Skin of body (tissue), 2 donors: ENCODE measurements around the gene TBC1D24. TPM values are rescaled to one million over a fixed set of nuclear protein-coding genes. Genes with fewer than 3 reads are reported as not detected.

Source experiments
- DNase-seq: peaks from one replicate; lab custom pipeline; 2025; lab: John Stamatoyannopoulos, UW
- total RNA-seq: library from RNA; depleted of rRNA; stranded (reverse); fragments of >200 nt; gene quantifications from one replicate; pipeline ENCODE4 v1.2.3, GENCODE V29; 2014

Gene TBC1D24
- total RNA-seq, 1 donor from 2014 or later: 8.8 TPM

GRCh38 chr16:2450535-2450934 is 24.4 kb upstream of the TBC1D24 start:
- no peak for DNase-seq

- DNase-seq: no peak
These were observed 23.9 kb upstream of the TBC1D24 start for GRCh38 chr16:2450975-2451381.

- no peak for DNase-seq
These were observed 23.0 kb upstream of the TBC1D24 start for GRCh38 chr16:2451851-2452320.

GRCh38 chr16:2452650-2453049 is 22.3 kb upstream of the TBC1D24 start:
- DNase-seq: no peak

GRCh38 chr16:2455081-2455845 is 19.7 kb upstream of the TBC1D24 start:
- DNase-seq: no peak

GRCh38 chr16:2456551-2457153 is 18.3 kb upstream of the TBC1D24 start:
- no peak for DNase-seq

- DNase-seq: no peak
These were observed 17.7 kb upstream of the TBC1D24 start for GRCh38 chr16:2457267-2457666.

- DNase-seq: no peak
These were observed 17.0 kb upstream of the TBC1D24 start for GRCh38 chr16:2457946-2458345.

- no peak for DNase-seq
These were observed 15.9 kb upstream of the TBC1D24 start for GRCh38 chr16:2458887-2459646.

- DNase-seq: peak; percentile 83
These were observed 15.1 kb upstream of the TBC1D24 start, which contains the start of gene TEDC2 for GRCh38 chr16:2459647-2460390. Gene TEDC2 (plus strand): TSS chr16:2460109. CDS start chr16:2460145, 36 bp downstream.

- no peak for DNase-seq
These were observed 14.6 kb upstream of the TBC1D24 start for GRCh38 chr16:2460391-2460713.

- no peak for DNase-seq
These were observed 14.0 kb upstream of the TBC1D24 start for GRCh38 chr16:2460916-2461315.

GRCh38 chr16:2462031-2462866 is 12.7 kb upstream of the TBC1D24 start:
- no peak for DNase-seq

- no peak for DNase-seq
These were observed 10.6 kb upstream of the TBC1D24 start for GRCh38 chr16:2464333-2464732.

GRCh38 chr16:2465653-2466415 is 9.1 kb upstream of the TBC1D24 start:
- DNase-seq: no peak

GRCh38 chr16:2466667-2467527 is 8.0 kb upstream of the TBC1D24 start:
- DNase-seq: no peak

GRCh38 chr16:2467528-2468232 is 7.2 kb upstream of the TBC1D24 start:
- peak; percentile 66 for DNase-seq

- no peak for DNase-seq
These were observed 6.6 kb upstream of the TBC1D24 start for GRCh38 chr16:2468233-2468724.
